Pons (tissue), 1 donor: ENCODE data around the gene PARD6G.

Source experiments
- DNase-seq: peaks from one replicate; pipeline ENCODE4 v3.0.0-alpha.2; 2016; ENCODE audit warnings: low spot score

PARD6G gene

GRCh38 chr18:80190311-80190710 lies 57.0 kb downstream of the PARD6G start:
- DNase-seq = no peak

GRCh38 chr18:80189531-80189865 lies 57.8 kb downstream of the PARD6G start:
- DNase-seq = no peak

- no peak for DNase-seq
These were observed 58.4 kb downstream of the PARD6G start for GRCh38 chr18:80188643-80189530.

GRCh38 chr18:80187956-80188642 lies 59.2 kb downstream of the PARD6G start:
- DNase-seq = no peak

- no peak for DNase-seq
These were observed 61.8 kb downstream of the PARD6G start for GRCh38 chr18:80185545-80185944.

- no peak for DNase-seq
These were observed 63.0 kb downstream of the PARD6G start for GRCh38 chr18:80184243-80184772.

GRCh38 chr18:80183273-80184050 lies 63.9 kb downstream of the PARD6G start:
- DNase-seq = no peak

GRCh38 chr18:80182855-80183254 lies 64.5 kb downstream of the PARD6G start:
- no peak for DNase-seq

- no peak for DNase-seq
These were observed 65.5 kb downstream of the PARD6G start for GRCh38 chr18:80181642-80182461.

- DNase-seq = no peak
These were observed 66.3 kb downstream of the PARD6G start for GRCh38 chr18:80180778-80181564.

GRCh38 chr18:80179857-80180558 lies 67.3 kb downstream of the PARD6G start:
- peak; percentile 27 for DNase-seq

GRCh38 chr18:80178935-80179818 lies 68.1 kb downstream of the PARD6G start:
- DNase-seq = no peak

- no peak for DNase-seq
These were observed 70.2 kb downstream of the PARD6G start for GRCh38 chr18:80177128-80177527.

- DNase-seq = no peak
These were observed 70.8 kb downstream of the PARD6G start for GRCh38 chr18:80176334-80177073.

GRCh38 chr18:80175451-80176204 lies 71.7 kb downstream of the PARD6G start:
- DNase-seq = no peak

- no peak for DNase-seq
These were observed 74.3 kb downstream of the PARD6G start for GRCh38 chr18:80173060-80173459.

GRCh38 chr18:80172056-80172455 lies 75.3 kb downstream of the PARD6G start:
- DNase-seq = no peak
